ENCODE results near the gene FAM120AOS. TPM values are rescaled to one million over a fixed set of nuclear protein-coding genes. Genes with fewer than 3 reads are reported as not detected.

FAM120AOS gene
- total RNA-seq, 1 donor from 2014 or later = 41.7 TPM

DNA sequence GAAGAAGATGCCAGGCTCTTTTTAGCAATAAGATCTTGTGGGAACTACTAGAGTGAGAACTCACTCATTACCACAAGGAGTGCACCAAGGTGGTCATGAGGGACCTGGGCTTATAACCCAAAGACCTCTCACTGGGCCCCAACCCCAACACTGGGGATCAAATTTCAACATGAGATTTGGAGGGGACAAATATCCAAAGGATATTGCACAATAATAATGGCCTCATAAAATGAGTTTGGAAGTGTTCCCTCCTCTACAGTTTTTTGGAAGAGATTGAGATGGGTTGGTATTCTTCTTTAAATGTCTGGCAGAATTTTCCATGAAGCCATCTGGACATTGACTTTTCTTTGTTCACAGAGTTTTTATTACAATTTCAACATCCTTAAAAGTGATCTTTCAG is 39.9 kb downstream of the FAM120AOS start:
- H3K4me3 ChIP-seq (ENCODE audit: low read depth, low read length) = no peak overlapping the region
- no peaks in the 10 kb centered on the region for H3K36me3 ChIP-seq (ENCODE audit: control insufficient read depth, insufficient read depth, low read length)
- DNase-seq (ENCODE audit: low read depth) = no peak
- no peaks in the 10 kb centered on the region for H3K27me3 ChIP-seq (ENCODE audit: control insufficient read depth, insufficient read depth, low read length)
- TF ChIP-seq, protein P1, sequence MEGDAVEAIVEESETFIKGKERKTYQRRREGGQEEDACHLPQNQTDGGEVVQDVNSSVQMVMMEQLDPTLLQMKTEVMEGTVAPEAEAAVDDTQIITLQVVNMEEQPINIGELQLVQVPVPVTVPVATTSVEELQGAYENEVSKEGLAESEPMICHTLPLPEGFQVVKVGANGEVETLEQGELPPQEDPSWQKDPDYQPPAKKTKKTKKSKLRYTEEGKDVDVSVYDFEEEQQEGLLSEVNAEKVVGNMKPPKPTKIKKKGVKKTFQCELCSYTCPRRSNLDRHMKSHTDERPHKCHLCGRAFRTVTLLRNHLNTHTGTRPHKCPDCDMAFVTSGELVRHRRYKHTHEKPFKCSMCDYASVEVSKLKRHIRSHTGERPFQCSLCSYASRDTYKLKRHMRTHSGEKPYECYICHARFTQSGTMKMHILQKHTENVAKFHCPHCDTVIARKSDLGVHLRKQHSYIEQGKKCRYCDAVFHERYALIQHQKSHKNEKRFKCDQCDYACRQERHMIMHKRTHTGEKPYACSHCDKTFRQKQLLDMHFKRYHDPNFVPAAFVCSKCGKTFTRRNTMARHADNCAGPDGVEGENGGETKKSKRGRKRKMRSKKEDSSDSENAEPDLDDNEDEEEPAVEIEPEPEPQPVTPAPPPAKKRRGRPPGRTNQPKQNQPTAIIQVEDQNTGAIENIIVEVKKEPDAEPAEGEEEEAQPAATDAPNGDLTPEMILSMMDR (IDR thresholded peaks at IDR 0.05; ENCODE audit: insufficient read depth, low read length, poor library complexity, severe bottlenecking) = no peak

DNA sequence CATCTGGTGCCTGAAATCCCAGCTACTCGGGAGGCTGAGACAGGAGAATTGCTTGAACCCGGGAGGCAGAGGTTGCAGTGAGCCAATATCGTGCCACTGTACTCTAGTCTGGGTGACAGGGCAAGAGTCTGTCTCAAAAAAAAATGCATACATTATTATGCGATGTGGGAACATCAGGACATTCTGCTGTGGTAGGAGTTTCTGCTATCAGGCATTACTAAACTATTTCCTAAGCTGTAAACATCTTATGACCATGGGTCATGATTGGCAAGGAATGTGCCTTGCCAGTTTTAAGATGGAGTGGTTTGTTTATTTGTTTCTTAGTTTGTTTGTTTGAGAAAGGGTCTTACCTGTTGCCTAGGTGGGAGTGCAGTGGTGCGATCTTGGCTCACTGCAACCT is 47.0 kb downstream of the FAM120AOS start:
- no peak for DNase-seq (ENCODE audit: low read depth)
- no peak overlapping the region for H3K4me3 ChIP-seq (ENCODE audit: low read depth, low read length)
- peaks cover 2% of the 10 kb centered on the region for H3K27me3 ChIP-seq (ENCODE audit: control insufficient read depth, insufficient read depth, low read length)
- TF ChIP-seq, protein P1 (IDR thresholded peaks at IDR 0.05; ENCODE audit: insufficient read depth, low read length, poor library complexity, severe bottlenecking) = no peak
- no peaks in the 10 kb centered on the region for H3K36me3 ChIP-seq (ENCODE audit: control insufficient read depth, insufficient read depth, low read length)

DNA sequence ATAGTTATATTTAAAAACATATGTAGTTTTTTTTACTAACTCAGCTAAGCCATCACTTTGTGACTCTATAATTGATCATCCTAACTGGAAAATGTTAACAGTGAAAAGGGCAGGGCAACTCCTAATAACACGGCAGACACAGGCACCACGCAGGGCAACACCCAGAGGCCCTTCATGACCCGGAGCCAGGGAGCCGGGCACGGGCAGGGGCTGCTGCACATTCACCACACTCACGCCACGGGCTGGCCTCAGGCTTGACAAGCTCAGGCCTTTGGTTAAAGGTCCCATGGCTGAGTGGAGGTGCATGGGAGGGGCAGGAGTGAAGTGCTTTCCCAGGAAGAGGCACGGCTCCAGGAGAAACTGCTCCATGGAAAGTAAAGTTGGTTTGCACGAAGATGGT is 54.9 kb downstream of the FAM120AOS start:
- H3K36me3 ChIP-seq (ENCODE audit: control insufficient read depth, insufficient read depth, low read length) = no peaks in the 10 kb centered on the region
- TF ChIP-seq, protein P1 (IDR thresholded peaks at IDR 0.05; ENCODE audit: insufficient read depth, low read length, poor library complexity, severe bottlenecking) = no peak
- H3K4me3 ChIP-seq (ENCODE audit: low read depth, low read length) = no peak overlapping the region
- no peaks in the 10 kb centered on the region for H3K27me3 ChIP-seq (ENCODE audit: control insufficient read depth, insufficient read depth, low read length)
- no peak for DNase-seq (ENCODE audit: low read depth)

DNA sequence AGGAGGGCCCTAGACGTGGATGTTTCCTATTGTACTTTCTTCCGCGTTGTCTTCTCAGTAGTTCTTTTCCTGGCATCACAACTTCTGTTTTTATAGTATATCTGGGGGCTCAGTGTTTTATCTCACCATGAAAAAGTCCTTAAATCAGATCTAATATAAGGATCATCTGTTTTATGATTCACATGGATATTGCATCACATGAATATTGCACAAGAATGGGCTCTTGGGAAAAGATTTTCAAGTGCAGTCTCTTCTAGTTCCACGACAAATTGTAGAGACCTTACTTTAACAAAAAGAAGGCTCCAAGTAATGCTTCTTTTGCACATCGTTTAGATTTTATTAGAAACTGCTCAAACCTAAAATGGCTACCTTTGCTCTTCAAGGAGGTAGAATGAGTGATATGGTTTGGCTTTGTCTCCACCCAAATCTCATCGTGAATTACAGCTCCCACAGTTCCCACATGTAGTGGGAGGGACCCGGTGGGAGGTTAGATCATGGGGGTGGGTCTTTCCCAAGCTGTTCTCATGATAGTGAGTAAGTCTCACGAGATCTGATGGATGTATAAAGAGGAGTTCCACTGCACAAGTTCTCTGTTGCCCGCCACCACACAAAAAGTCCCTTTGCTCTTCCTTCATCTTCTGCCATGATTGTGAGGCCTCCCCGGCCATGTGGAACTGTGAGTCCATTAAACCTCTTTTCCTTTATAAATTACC is 55.6 kb downstream of the FAM120AOS start:
- TF ChIP-seq, protein P1 (IDR thresholded peaks at IDR 0.05; ENCODE audit: insufficient read depth, low read length, poor library complexity, severe bottlenecking) = no peak
- Histone ChIP-seq H3K27me3 (ENCODE audit: control insufficient read depth, insufficient read depth, low read length) (no peaks in the 10 kb centered on the region), H3K36me3 (ENCODE audit: control insufficient read depth, insufficient read depth, low read length) (no peaks in the 10 kb centered on the region), H3K4me3 (ENCODE audit: low read depth, low read length) (no peak overlapping the region)
- DNase-seq (ENCODE audit: low read depth) = no peak

Other genes starting within 250 kb of the FAM120AOS start
- gene FAM120A, start 1.9 kb downstream of the FAM120AOS start, total RNA-seq = 59.0 and 65.2 TPM in 2 replicates
- gene PHF2, start 123.0 kb upstream of the FAM120AOS start, total RNA-seq = 20.4 and 22.3 TPM in 2 replicates